ENCODE data around the gene CNPY4. TPM values are rescaled to one million over a fixed set of nuclear protein-coding genes. Genes with fewer than 3 reads are reported as not detected.

Gene CNPY4
- total RNA-seq, 1 donor from 2014 or later: 27.7 TPM

DNA sequence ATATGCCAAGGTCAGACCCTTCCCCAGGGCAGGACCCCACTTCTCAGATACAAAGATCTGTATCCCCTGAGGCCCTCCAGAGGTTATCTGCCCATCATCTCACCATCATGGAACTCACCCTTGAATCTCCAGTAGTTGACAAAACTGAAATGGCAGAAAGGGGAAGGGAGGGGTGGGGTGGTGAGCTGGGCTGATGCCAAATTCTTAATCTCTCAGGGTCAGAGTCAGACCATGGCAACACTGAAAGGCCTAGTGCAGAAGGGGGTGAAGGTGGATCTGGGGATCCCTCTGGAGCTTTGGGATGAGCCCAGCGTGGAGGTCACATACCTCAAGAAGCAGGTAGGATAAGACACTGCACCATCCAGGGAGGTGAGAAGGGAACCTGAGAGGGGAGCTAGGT, 3.1 kb downstream of the CNPY4 start:
- DNase-seq (ENCODE audit: low read depth, low spot score): no peak
- peaks cover 4% of the 10 kb centered on the region for H3K27me3 Mint-ChIP-seq (ENCODE audit: low read depth)
- H3K4me3 Mint-ChIP-seq: peak overlapping the region; percentile 88
- peaks cover 49% of the 10 kb centered on the region for H3K4me1 Mint-ChIP-seq
- H3K36me3 Mint-ChIP-seq (ENCODE audit: low read depth): no peaks in the 10 kb centered on the region
- peak overlapping the region; percentile 50 for H3K27ac Mint-ChIP-seq (ENCODE audit: unreplicated experiment)
- H3K9me3 Mint-ChIP-seq: no peaks in the 10 kb centered on the region
- TF ChIP-seq, protein P1, sequence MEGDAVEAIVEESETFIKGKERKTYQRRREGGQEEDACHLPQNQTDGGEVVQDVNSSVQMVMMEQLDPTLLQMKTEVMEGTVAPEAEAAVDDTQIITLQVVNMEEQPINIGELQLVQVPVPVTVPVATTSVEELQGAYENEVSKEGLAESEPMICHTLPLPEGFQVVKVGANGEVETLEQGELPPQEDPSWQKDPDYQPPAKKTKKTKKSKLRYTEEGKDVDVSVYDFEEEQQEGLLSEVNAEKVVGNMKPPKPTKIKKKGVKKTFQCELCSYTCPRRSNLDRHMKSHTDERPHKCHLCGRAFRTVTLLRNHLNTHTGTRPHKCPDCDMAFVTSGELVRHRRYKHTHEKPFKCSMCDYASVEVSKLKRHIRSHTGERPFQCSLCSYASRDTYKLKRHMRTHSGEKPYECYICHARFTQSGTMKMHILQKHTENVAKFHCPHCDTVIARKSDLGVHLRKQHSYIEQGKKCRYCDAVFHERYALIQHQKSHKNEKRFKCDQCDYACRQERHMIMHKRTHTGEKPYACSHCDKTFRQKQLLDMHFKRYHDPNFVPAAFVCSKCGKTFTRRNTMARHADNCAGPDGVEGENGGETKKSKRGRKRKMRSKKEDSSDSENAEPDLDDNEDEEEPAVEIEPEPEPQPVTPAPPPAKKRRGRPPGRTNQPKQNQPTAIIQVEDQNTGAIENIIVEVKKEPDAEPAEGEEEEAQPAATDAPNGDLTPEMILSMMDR (conservative IDR thresholded peaks at IDR 0.05): no peak

DNA sequence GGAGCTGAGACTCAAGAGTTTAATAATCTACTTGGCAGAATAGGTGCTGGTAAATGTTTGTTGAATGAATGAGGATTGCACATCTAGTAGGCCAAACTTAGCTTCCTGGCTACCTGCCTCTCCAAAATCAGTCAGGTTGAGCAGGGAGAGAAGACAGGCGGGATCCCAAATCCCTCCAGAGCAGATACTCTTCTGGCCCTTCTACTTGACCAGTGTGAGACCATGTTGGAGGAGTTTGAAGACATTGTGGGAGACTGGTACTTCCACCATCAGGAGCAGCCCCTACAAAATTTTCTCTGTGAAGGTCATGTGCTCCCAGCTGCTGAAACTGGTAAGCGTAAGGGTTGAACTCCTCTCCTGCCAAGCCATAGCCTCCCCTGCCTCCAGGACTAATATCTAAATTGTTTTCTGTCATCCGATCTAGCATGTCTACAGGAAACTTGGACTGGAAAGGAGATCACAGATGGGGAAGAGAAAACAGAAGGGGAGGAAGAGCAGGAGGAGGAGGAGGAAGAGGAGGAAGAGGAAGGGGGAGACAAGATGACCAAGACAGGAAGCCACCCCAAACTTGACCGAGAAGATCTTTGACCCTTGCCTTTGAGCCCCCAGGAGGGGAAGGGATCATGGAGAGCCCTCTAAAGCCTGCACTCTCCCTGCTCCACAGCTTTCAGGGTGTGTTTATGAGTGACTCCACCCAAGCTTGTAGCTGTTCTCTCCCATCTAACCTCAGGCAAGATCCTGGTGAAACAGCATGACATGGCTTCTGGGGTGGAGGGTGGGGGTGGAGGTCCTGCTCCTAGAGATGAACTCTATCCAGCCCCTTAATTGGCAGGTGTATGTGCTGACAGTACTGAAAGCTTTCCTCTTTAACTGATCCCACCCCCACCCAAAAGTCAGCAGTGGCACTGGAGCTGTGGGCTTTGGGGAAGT, 5.1 kb downstream of the CNPY4 start:
- Mint-ChIP-seq H3K27ac (ENCODE audit: unreplicated experiment) (no peak overlapping the region), H3K4me3 (peak overlapping the region; percentile 100), H3K4me1 (peaks cover 44% of the 10 kb centered on the region), H3K27me3 (ENCODE audit: low read depth) (peaks cover 12% of the 10 kb centered on the region), H3K9me3 (no peaks in the 10 kb centered on the region), H3K36me3 (ENCODE audit: low read depth) (no peaks in the 10 kb centered on the region)
- no peak for DNase-seq (ENCODE audit: low read depth, low spot score)
- TF ChIP-seq, protein P1 (conservative IDR thresholded peaks at IDR 0.05): no peak

DNA sequence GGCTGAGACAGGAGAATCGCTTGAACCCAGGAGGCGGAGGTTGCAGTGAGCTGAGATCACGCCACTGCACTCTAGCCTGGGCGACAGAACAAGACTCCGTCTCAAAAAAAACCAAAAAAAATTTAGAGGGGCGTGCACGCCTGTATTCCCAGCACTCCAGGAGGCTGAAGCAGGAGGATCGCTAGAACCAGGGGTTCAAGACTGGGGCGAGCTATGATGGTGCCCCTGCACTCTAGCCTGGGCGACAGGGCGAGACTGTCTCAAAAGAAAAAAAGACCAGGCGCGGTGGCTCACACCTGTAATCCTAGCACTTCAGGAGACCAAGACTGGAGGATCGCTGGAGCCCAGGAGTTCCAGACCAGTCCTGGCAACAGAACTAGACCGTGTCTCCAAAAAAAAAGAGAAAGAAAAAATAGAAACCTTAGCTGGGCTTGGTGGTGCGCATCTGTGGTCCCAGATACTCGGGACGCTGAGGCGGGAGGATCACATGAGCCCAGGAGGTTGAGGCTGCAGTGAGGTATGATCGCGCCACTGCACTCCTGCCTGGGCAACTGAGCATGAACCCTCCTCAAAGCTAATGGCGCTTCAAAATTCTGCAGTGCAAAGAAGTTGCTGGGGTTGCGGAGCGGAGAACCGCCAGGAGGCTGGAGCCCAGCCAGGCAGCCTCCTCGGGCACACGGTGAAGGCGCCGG, 7.0 kb downstream of the CNPY4 start:
- TF ChIP-seq, protein P1 (conservative IDR thresholded peaks at IDR 0.05): peak; percentile 22
- Mint-ChIP-seq H3K9me3 (no peaks in the 10 kb centered on the region), H3K36me3 (ENCODE audit: low read depth) (no peaks in the 10 kb centered on the region), H3K27me3 (ENCODE audit: low read depth) (peaks cover 13% of the 10 kb centered on the region), H3K4me1 (peaks cover 32% of the 10 kb centered on the region), H3K27ac (ENCODE audit: unreplicated experiment) (peak overlapping the region; percentile 100), H3K4me3 (peak overlapping the region; percentile 100)
- no peak for DNase-seq (ENCODE audit: low read depth, low spot score)

DNA sequence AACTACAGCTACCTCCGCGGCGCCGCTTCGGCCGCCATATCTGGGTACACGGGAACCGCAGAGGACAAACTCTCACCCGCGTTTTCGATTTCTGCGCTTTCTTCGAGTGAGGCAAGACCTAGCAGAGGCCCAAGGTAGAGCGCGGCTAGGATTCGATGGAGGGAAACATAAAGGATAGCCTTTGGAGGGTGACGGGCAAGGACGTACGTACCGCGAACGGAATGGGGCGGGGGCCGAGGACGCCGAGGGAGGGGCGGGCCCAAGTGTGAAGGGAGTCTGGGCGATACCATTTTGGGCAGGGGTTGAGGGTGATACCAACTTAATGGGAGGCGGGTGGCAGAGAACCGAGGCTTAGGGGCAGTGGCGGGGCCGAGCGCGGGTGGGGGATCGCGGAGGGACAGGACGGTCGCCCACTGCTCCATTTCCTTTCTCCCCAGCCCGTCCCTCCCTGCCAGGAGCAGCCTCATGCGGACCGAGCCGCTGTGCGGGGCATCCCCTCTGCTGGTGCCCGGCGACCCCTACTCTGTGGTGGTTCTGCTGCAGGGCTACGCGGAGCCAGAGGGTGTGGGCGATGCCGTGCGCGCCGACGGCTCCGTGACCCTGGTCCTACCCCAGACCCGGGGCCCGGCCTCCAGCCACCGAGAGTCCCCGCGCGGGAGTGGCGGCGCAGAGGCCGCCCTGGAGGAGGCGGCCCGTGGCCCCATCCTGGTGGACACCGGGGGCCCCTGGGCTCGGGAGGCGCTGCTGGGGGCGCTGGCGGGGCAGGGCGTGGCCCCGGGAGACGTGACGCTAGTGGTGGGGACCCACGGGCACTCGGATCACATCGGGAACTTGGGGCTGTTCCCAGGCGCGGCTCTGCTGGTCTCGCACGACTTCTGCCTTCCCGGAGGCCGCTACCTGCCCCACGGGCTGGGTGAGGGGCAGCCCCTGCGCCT, 7.8 kb downstream of the CNPY4 start, which contains the start of gene MBLAC1:
MBLAC1 (plus strand) TSS at position 37 of the 935 bp plus-strand sequence; CDS start at position 466, 429 bp downstream.
- Mint-ChIP-seq H3K27me3 (ENCODE audit: low read depth) (peaks cover 13% of the 10 kb centered on the region), H3K36me3 (ENCODE audit: low read depth) (no peaks in the 10 kb centered on the region), H3K4me3 (peak within 1 kb of the TSS; percentile 100), H3K4me1 (peaks cover 29% of the 10 kb centered on the region), H3K9me3 (no peaks in the 10 kb centered on the region), H3K27ac (ENCODE audit: unreplicated experiment) (peak within 1 kb of the TSS; percentile 100)
- peak; percentile 96 for DNase-seq (ENCODE audit: low read depth, low spot score)
- TF ChIP-seq, protein P1 (conservative IDR thresholded peaks at IDR 0.05): peak; percentile 13
